ENCODE measurements around the gene SIAE. TPM values are rescaled to one million over a fixed set of nuclear protein-coding genes. Genes with fewer than 3 reads are reported as not detected.
A peak's percentile ranks its signal among the peaks of the same experiment; 100 is the strongest.

SIAE gene
- total RNA-seq, 4 donors from 2014 or later = 6.6 to 8.9 (median 7.7) TPM

DNA sequence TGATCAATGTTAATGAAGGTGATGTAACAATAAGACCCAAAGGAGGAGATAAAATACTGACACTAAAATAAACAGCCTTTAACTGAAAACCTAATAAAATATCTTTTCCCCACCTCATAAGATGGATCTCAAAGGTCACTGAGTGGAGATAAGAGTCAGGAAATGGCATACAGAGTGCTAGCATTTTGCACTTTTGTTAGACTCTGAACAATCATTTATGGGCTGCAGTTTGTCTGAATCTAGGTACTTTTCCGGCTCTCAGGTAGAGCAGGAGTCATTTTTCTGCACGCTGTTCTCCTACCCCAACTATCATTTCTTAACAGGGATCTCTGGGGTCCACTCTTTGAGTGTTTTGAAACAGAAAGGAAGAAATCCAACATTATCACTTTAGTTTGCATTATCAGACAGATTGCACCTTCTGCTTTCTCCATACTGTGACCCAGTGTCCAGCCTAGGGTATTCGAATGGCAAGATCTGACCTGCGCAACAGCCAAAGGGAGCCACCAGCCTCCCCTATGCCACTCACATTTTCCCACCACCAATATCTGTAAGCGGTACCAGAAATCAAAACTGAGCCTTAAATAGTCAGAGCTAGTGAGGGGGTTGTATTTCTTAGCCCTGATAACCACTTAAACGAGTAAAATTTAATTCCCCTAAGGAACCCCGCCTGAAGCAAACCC, 863 bp downstream of the SIAE start:
- Histone ChIP-seq H3K27me3 (no peaks in the 10 kb centered on the region), H3K36me3 (no peaks in the 10 kb centered on the region), H3K27ac (peak overlapping the region; percentile 83), H3K4me3 (peak overlapping the region; percentile 82), H3K9me3 (no peaks in the 10 kb centered on the region), H3K4me1 (peaks cover 25% of the 10 kb centered on the region)
- no peak for TF ChIP-seq POLR2A (IDR thresholded peaks at IDR 0.05)
- 58% methylated on average over 7 of the region's 7 CpGs for WGBS
- DNase-seq (ENCODE audit: low spot score in 2 of 2) = no peak

GRCh38 chr11:124670732-124671131, 2.8 kb downstream of the SIAE start:
- DNase-seq (ENCODE audit: low spot score in 2 of 2) = no peak
- TF ChIP-seq POLR2AphosphoS5 (IDR thresholded peaks at IDR 0.05) (no peak), EP300 (IDR thresholded peaks at IDR 0.05) (no peak), CTCF (IDR thresholded peaks at IDR 0.05) (no peak), POLR2A (IDR thresholded peaks at IDR 0.05) (no peak)
- H3K27ac ChIP-seq = no peak overlapping the region

DNA sequence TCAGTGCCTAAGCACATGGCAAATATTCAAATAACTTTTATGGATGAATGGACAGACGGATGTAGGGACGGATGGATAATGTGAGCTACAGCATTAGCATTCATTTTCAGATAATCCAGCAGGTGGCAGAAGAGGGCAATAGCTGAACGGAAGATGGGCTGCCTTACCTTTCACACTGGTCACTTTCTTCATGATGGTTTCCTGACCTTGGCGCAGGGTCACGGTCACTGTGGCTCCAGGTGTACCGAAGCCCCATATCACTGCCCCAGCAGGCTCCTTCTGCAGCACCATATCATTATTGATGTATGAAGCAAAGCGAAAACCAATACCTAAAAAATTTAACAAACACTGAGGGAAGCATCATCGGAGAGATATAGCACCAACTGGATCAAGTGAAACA, 4.3 kb downstream of the SIAE start:
- no peaks in the 10 kb centered on the region for H3K9me3 ChIP-seq
- H3K4me3 ChIP-seq = no peak overlapping the region
- H3K27me3 ChIP-seq = no peaks in the 10 kb centered on the region
- no peak overlapping the region for H3K27ac ChIP-seq
- peaks cover 14% of the 10 kb centered on the region for H3K36me3 ChIP-seq
- DNase-seq (ENCODE audit: low spot score in 2 of 2) = no peak
- peaks cover 14% of the 10 kb centered on the region for H3K4me1 ChIP-seq
- TF ChIP-seq CTCF (IDR thresholded peaks at IDR 0.05) (peak; percentile 61 to 75), EP300 (IDR thresholded peaks at IDR 0.05) (no peak)
- 23% methylated on average over 8 of the region's 8 CpGs for WGBS

More at GRCh38 chr11:124670732-124671131, 2.8 kb downstream of the SIAE start:
- Histone ChIP-seq H3K27me3 (no peaks in the 10 kb centered on the region), H3K4me3 (no peak overlapping the region), H3K4me1 (peaks cover 17% of the 10 kb centered on the region), H3K36me3 (peaks cover 9% of the 10 kb centered on the region), H3K9me3 (no peaks in the 10 kb centered on the region)
- 50% methylated on average over 3 of the region's 3 CpGs for WGBS

DNA sequence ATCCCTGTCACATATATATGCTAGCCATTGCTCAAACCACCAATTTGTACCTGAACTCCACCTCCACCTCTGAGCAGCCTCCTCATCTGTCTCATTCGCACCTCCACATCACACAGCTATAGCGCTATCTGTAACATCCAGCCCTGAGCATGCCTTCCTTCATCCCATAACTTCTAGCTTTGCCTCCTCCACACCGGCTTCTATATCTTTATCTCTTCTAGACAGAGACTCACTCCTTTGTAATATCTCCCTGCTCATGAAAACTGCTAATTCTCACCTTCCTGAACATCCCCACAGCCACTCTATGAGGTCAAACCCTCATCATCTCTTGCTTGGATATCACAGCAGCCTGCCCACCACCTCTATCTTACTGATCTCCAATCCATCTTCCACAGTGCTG, 5.9 kb downstream of the SIAE start:
- Histone ChIP-seq H3K4me3 (no peak overlapping the region), H3K36me3 (peaks cover 14% of the 10 kb centered on the region), H3K4me1 (peaks cover 5% of the 10 kb centered on the region), H3K27me3 (no peaks in the 10 kb centered on the region), H3K9me3 (no peaks in the 10 kb centered on the region), H3K27ac (no peak overlapping the region)
- DNase-seq (ENCODE audit: low spot score in 2 of 2) = no peak
- 94% methylated on average over 3 of the region's 3 CpGs for WGBS
- no peak for TF ChIP-seq POLR2AphosphoS5 (IDR thresholded peaks at IDR 0.05)
- no peak for TF ChIP-seq EP300 (IDR thresholded peaks at IDR 0.05)
- no peak for TF ChIP-seq CTCF (IDR thresholded peaks at IDR 0.05)
- TF ChIP-seq POLR2A (IDR thresholded peaks at IDR 0.05) = no peak

DNA sequence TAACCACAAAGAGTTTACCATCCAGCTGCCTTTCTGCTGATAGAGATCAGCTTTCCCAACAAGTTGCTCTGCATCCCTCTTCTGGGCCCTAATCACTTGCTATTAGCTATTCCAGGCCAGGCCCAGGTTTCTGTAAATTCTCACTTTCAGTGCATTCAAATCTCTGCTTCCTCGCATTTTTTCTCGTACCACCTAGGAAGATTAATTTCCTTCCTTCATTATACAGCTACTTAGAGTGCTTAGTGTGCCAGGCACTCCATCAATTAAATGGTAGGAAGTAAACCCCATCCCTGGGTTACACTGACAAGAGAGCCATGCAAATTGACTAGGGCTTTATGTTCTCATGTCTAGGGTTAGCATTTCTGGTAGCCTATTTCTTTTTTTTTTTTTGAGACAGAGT, 9.7 kb downstream of the SIAE start:
- WGBS = 93% methylated on average over 2 of the region's 2 CpGs
- Histone ChIP-seq H3K36me3 (peaks cover 14% of the 10 kb centered on the region), H3K9me3 (no peaks in the 10 kb centered on the region)

More for the DNA sequence above, 9.7 kb downstream of the SIAE start:
- no peak overlapping the region for H3K4me3 ChIP-seq
- no peak for DNase-seq (ENCODE audit: low spot score in 2 of 2)
- H3K27ac ChIP-seq = no peak overlapping the region
- TF ChIP-seq CTCF (IDR thresholded peaks at IDR 0.05) = no peak
- no peaks in the 10 kb centered on the region for H3K27me3 ChIP-seq
- no peaks in the 10 kb centered on the region for H3K4me1 ChIP-seq

Data from suprapubic skin (tissue), 4 donors.